Neural crest cell (in vitro differentiated cells): ENCODE data around the gene LMX1B. TPM values are rescaled to one million over a fixed set of nuclear protein-coding genes. Genes with fewer than 3 reads are reported as not detected.
"Not testable (repeated sequence)": the region's sequence is repeated elsewhere in the genome, so short reads cannot be mapped to it uniquely, and the experiment has no call there.

Source experiments
- DNase-seq: peaks from one replicate; pipeline ENCODE4 v3.0.0; 2021; ENCODE audit warnings: low read depth, mixed read lengths, low spot score
- H3K27ac Mint-ChIP-seq: one replicate; pipeline ENCODE4 v1.8.0; 2021; ENCODE audit warnings: mild to moderate bottlenecking, mixed read lengths; ENCODE audit not compliant: unreplicated experiment
- H3K27me3 Mint-ChIP-seq: 2 replicates; pipeline ENCODE4 v1.8.0; 2021; ENCODE audit warnings: low read depth, mild to moderate bottlenecking, mixed read lengths
- H3K36me3 Mint-ChIP-seq: 2 replicates; pipeline ENCODE4 v1.8.0; 2021; ENCODE audit warnings: low read depth, mild to moderate bottlenecking, mixed read lengths
- H3K4me1 Mint-ChIP-seq: 2 replicates; pipeline ENCODE4 v1.8.0; 2021; ENCODE audit warnings: mixed read lengths
- H3K4me3 Mint-ChIP-seq: one replicate; pipeline ENCODE4 v1.8.0; 2021; ENCODE audit warnings: mild to moderate bottlenecking, mixed read lengths
- H3K9me3 Mint-ChIP-seq: 2 replicates; pipeline ENCODE4 v1.8.0; 2021; ENCODE audit warnings: mixed read lengths
- total RNA-seq: library from RNA; stranded (reverse); gene quantifications from 2 replicates; pipeline ENCODE4 v1.2.1, GENCODE V29; 2021
- TF ChIP-seq, protein P1 (sequence below): fragments of 200-600 bp; sonication (generic); conservative IDR thresholded peaks from 2 replicates; pipeline ENCODE4 v1.5.0; 2021; ENCODE audit warnings: antibody characterized with exemption, mild to moderate bottlenecking

The LMX1B gene
- total RNA-seq, 1 donor from 2014 or later, result 10.5 TPM

DNA sequence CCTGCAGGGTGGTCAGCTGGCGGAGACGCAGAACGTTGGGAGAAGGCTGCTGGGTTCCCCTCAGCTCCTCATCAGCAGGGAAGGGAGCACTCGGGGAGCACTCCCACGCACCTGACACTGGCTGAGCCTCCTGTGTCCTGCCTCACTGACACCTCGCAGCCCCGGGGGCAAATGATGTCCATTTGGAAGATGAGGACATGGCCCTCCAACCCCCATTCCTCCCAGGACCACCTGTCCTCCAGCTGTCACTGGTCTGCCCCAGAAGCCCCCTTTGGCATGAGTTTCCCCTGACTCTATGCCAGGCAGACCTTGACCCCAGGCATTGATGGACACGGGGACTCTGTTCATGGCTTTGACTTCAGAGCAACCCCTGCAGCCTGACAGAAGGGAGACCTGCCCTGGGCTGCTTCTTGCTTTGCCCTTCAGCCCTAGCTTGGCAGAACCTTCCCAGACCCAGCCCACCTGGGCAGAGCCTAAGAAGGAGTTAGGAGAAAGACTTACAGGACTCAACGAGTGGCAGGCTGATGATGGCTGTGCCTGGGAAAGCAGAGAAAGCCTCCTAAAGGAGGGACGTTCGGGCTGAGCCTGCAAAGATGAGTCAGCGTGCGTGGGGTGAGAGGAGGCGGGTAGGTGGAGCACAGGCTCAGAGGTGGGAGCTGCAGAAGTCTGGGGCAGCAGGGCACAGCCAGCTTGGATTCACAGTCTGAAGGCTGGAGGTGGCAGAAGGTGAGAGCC lies 90.6 kb downstream of the LMX1B start:
- H3K4me1 Mint-ChIP-seq, result peaks cover 10% of the 10 kb centered on the region
- DNase-seq, result no peak
- H3K27ac Mint-ChIP-seq, result no peak overlapping the region
- H3K27me3 Mint-ChIP-seq, result peaks cover 76% of the 10 kb centered on the region
- TF ChIP-seq, protein P1, sequence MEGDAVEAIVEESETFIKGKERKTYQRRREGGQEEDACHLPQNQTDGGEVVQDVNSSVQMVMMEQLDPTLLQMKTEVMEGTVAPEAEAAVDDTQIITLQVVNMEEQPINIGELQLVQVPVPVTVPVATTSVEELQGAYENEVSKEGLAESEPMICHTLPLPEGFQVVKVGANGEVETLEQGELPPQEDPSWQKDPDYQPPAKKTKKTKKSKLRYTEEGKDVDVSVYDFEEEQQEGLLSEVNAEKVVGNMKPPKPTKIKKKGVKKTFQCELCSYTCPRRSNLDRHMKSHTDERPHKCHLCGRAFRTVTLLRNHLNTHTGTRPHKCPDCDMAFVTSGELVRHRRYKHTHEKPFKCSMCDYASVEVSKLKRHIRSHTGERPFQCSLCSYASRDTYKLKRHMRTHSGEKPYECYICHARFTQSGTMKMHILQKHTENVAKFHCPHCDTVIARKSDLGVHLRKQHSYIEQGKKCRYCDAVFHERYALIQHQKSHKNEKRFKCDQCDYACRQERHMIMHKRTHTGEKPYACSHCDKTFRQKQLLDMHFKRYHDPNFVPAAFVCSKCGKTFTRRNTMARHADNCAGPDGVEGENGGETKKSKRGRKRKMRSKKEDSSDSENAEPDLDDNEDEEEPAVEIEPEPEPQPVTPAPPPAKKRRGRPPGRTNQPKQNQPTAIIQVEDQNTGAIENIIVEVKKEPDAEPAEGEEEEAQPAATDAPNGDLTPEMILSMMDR, result no peak
- H3K9me3 Mint-ChIP-seq, result no peaks in the 10 kb centered on the region
- H3K4me3 Mint-ChIP-seq, result no peak overlapping the region
- no peaks in the 10 kb centered on the region for H3K36me3 Mint-ChIP-seq

DNA sequence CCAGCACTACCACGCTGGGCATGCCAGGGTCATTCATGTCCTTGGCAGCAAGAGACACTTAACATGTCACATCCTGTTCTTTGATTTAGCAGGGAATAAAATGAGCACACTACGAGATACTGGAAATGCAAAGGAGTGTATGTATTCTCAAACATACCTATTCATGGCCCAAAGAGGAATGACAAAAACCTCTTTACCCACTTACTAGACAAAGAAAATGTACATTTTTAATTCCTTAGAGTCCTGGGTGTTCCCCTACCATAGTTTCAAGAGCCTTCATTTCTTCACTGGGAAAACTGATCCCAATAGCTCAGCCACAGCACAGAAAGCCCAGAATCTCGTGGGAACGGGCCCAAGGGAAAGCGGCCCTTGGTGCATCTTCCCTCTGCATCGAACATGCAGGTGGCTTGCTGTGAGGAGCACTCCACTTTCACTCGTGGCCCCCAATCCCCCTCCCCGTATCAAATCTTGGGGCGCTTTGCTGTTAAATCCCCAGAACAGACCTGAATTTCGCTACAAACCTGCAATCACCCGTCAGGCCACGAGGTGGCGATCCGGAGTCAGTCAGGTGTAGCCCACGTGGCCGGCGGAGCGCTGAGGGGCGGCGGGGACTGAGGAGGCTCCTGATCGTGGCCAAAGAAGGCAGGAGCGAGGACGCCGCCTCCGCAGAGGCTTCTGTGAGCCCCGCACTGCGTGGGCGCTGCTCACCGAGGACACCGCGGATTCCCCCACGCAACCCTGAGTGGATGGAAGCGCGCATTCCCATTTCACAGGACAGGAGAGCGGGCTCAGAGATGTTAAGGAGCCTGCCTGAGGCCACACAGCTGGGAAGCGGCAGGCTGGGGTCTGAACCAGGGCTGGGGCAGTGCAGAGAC lies 91.4 kb downstream of the LMX1B start:
- no peaks in the 10 kb centered on the region for H3K9me3 Mint-ChIP-seq
- DNase-seq, result peak; percentile 87
- H3K36me3 Mint-ChIP-seq, result no peaks in the 10 kb centered on the region
- H3K4me3 Mint-ChIP-seq, result no peak overlapping the region
- no peak overlapping the region for H3K27ac Mint-ChIP-seq
- H3K4me1 Mint-ChIP-seq, result peaks cover 10% of the 10 kb centered on the region
- TF ChIP-seq, protein P1, result peak; percentile 94
- peaks cover 73% of the 10 kb centered on the region for H3K27me3 Mint-ChIP-seq

DNA sequence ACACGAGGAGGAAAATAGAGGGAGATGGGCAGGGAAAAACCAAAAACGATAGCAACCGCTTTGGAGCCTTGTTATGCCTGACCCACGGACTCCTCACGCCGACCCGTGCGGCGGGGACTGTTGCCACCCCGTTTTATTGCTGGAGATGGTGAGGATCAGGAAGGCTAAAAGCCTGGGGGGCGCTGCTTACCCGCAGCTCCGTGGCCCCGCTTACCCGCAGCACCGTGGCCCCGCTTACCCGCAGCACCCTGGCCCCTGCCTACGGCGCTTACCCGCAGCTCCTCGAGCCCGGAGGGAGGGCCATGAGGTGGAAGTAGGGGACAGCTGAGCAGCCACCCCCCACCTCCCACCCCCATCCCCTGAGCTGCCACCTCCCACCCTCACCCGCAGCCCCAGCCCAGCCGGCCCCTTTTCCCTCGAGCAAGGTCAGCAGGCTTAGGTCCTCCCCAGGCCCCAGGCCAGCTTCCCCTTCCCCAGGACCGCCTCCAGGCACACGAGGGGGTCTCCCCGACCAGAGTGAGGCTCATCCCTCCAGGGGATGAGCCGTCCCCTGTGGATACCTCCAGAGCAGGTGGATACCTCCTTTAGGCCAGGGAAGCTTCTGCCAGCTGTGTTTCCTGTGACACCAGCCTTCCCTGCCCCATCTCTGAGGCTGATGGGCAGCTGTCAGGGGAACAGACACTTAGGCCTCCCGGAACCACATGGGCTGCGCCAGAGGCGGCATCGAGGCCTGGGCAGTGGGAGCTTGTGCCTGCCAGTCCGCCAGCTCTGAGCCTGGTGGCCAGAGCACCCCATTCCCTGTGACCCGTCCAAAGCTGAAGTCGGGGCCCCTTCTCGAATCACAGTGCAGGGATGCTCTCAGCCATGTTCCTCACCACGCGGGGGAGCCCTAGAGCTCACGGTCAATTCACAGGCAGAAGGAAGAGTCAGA lies 92.3 kb downstream of the LMX1B start:
- no peaks in the 10 kb centered on the region for H3K9me3 Mint-ChIP-seq
- peaks cover 76% of the 10 kb centered on the region for H3K27me3 Mint-ChIP-seq
- no peak overlapping the region for H3K27ac Mint-ChIP-seq
- peak; percentile 52 for DNase-seq
- no peak overlapping the region for H3K4me3 Mint-ChIP-seq
- peaks cover 10% of the 10 kb centered on the region for H3K4me1 Mint-ChIP-seq
- TF ChIP-seq, protein P1, result peak; percentile 68
- no peaks in the 10 kb centered on the region for H3K36me3 Mint-ChIP-seq

DNA sequence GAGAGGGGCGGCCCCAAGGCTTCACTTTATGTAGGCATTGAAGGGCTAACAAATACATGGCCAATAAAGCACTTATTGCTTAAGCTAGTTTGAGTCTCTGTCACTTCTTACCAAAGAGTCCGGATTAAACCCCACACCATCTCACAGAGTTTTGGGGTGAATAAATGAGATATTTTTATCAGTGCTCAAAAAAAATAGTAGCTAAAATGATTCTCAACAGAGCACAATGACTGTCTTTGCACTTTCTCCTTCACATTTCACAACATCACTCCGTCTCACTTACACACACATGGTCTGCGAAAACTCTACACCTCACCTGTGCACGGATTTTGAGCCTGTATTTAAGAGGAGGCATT lies 92.9 kb downstream of the LMX1B start:
- Mint-ChIP-seq H3K4me1 (peaks cover 10% of the 10 kb centered on the region), H3K4me3 (no peak overlapping the region), H3K36me3 (no peaks in the 10 kb centered on the region), H3K27me3 (peaks cover 76% of the 10 kb centered on the region), H3K27ac (no peak overlapping the region), H3K9me3 (no peaks in the 10 kb centered on the region)
- TF ChIP-seq, protein P1, result no peak
- DNase-seq, result no peak

DNA sequence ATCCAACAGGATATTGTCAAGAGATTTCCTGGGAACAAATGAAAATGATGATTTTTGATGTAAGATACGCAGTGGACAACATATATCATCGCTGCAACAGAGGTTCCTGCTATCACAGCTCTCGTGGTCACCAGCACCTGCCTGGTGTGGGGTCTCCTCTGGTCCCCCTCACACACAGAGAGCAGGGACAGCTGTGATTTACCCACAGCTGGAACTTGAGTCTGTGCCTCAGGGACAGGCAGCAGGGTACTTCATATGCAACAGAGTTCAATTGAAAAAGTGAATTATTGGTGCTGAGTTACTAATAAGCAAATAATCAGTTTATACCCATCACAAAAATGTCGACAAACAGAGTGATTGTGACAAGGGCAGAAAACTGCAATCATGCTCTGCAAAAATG lies 93.4 kb downstream of the LMX1B start:
- no peak for DNase-seq

DNA sequence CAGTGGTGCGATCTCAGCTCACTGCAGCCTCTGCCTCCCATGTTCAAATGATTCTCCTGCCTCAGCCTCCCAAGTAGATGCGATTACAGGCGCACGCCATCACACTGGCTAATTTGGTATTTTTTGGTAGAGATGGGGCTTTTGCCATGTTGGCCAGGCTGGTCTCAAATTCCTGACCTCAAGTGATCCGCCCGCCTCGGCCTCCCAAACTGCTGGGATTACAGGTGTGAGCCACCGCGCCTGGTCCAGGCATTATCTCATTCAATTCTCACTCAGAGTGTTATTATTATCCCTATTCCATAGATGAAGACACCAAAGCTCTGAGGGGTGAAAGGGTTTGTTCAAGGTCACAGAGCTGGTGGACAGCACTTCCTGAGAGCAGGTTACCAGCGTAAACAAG lies 94.0 kb downstream of the LMX1B start:
- not testable (repeated sequence) for H3K9me3 Mint-ChIP-seq, H3K36me3 Mint-ChIP-seq, H3K27ac Mint-ChIP-seq, H3K4me3 Mint-ChIP-seq, DNase-seq
- Mint-ChIP-seq H3K27me3 (peaks cover 72% of the 10 kb centered on the region), H3K4me1 (peaks cover 10% of the 10 kb centered on the region)

More for the DNA sequence above, 93.4 kb downstream of the LMX1B start:
- H3K9me3 Mint-ChIP-seq, result no peaks in the 10 kb centered on the region
- no peak overlapping the region for H3K27ac Mint-ChIP-seq
- no peaks in the 10 kb centered on the region for H3K36me3 Mint-ChIP-seq
- peaks cover 76% of the 10 kb centered on the region for H3K27me3 Mint-ChIP-seq
- TF ChIP-seq, protein P1, result no peak
- H3K4me1 Mint-ChIP-seq, result peaks cover 10% of the 10 kb centered on the region
- H3K4me3 Mint-ChIP-seq, result no peak overlapping the region
